ENCODE results near the gene BBS12.

DNA sequence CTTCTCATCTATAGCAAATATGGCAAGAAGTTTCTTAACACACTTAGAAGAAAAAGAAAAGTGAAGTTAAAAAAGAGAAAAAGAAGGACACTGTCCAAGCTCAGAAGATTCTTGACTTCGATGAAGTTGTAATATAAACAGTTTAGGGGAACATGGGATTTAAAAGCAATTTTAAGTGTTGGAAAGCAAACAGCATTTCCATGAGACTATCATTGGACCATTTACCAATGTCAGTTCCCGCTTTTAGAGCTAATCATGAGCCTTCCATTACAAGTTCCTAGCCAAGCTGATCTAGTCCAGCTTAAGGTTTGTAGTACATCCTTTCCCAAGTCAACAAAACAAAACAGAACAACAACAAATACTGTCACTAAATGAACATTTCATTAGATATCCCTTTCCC is 49.0 kb downstream of the BBS12 start:
- TF ChIP-seq, protein P1, sequence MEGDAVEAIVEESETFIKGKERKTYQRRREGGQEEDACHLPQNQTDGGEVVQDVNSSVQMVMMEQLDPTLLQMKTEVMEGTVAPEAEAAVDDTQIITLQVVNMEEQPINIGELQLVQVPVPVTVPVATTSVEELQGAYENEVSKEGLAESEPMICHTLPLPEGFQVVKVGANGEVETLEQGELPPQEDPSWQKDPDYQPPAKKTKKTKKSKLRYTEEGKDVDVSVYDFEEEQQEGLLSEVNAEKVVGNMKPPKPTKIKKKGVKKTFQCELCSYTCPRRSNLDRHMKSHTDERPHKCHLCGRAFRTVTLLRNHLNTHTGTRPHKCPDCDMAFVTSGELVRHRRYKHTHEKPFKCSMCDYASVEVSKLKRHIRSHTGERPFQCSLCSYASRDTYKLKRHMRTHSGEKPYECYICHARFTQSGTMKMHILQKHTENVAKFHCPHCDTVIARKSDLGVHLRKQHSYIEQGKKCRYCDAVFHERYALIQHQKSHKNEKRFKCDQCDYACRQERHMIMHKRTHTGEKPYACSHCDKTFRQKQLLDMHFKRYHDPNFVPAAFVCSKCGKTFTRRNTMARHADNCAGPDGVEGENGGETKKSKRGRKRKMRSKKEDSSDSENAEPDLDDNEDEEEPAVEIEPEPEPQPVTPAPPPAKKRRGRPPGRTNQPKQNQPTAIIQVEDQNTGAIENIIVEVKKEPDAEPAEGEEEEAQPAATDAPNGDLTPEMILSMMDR (IDR thresholded peaks at IDR 0.05), result no peak
- TF ChIP-seq POLR2A (IDR thresholded peaks at IDR 0.05), result no peak

All from heart left ventricle (tissue), 13 donors.